Central memory CD8-positive, alpha-beta T cell (primary cell): ENCODE data around the gene RBMS3.

Source experiments
- ATAC-seq: fragments of 150-1000 bp; cut with Tn5 transposase; replicated peaks from 2 replicates; pipeline ENCODE4 v1.10.0; 2022; ENCODE audit warnings: mild to moderate bottlenecking, moderate FRiP score, moderate number of reproducible peaks; ENCODE audit not compliant: poor library complexity, severe bottlenecking; ENCODE audit errors: extremely low read depth
- DNase-seq, 2 donors: peaks; one replicate each; pipeline ENCODE4 v3.0.0; 2021; ENCODE audit warnings: low spot score in 2 of 2
- H3K27ac Mint-ChIP-seq: one replicate; pipeline ENCODE4 v1.8.0; 2022; ENCODE audit warnings: low read depth, mild to moderate bottlenecking, moderate library complexity, mixed read lengths
- H3K27me3 Mint-ChIP-seq: one replicate; pipeline ENCODE4 v1.8.0; 2022; ENCODE audit warnings: mixed read lengths
- H3K36me3 Mint-ChIP-seq: one replicate; pipeline ENCODE4 v1.8.0; 2022; ENCODE audit warnings: mild to moderate bottlenecking, moderate library complexity, mixed read lengths; ENCODE audit not compliant: insufficient read depth
- H3K4me1 Mint-ChIP-seq: one replicate; pipeline ENCODE4 v1.8.0; 2022; ENCODE audit warnings: mixed read lengths
- H3K4me3 Mint-ChIP-seq: one replicate; pipeline ENCODE4 v1.8.0; 2022; ENCODE audit warnings: mild to moderate bottlenecking, moderate library complexity, mixed read lengths
- H3K9me3 Mint-ChIP-seq: one replicate; pipeline ENCODE4 v1.8.0; 2022; ENCODE audit warnings: mixed read lengths

Gene RBMS3

GRCh38 chr3:29949940-29950616, 669.2 kb downstream of the RBMS3 start:
- ATAC-seq (no peak), DNase-seq (no peak)
- Mint-ChIP-seq H3K36me3 (no peaks in the 10 kb centered on the region), H3K27me3 (no peaks in the 10 kb centered on the region), H3K4me3 (no peak overlapping the region), H3K9me3 (no peaks in the 10 kb centered on the region), H3K4me1 (no peaks in the 10 kb centered on the region), H3K27ac (no peak overlapping the region)

- no peaks in the 10 kb centered on the region for H3K27me3 Mint-ChIP-seq
- no peak overlapping the region for H3K4me3 Mint-ChIP-seq
Measured at GRCh38 chr3:29952431-29952830, 671.6 kb downstream of the RBMS3 start.

GRCh38 chr3:29955413-29955812, 674.5 kb downstream of the RBMS3 start:
- ATAC-seq: no peak
- no peaks in the 10 kb centered on the region for H3K4me1 Mint-ChIP-seq
- no peaks in the 10 kb centered on the region for H3K36me3 Mint-ChIP-seq
- DNase-seq: no peak
- H3K4me3 Mint-ChIP-seq: no peak overlapping the region
- no peaks in the 10 kb centered on the region for H3K9me3 Mint-ChIP-seq
- no peak overlapping the region for H3K27ac Mint-ChIP-seq
- H3K27me3 Mint-ChIP-seq: no peaks in the 10 kb centered on the region

More at GRCh38 chr3:29952431-29952830, 671.6 kb downstream of the RBMS3 start:
- DNase-seq: no peak
- H3K4me1 Mint-ChIP-seq: no peaks in the 10 kb centered on the region
- no peak overlapping the region for H3K27ac Mint-ChIP-seq
- no peaks in the 10 kb centered on the region for H3K36me3 Mint-ChIP-seq
- H3K9me3 Mint-ChIP-seq: no peaks in the 10 kb centered on the region
- no peak for ATAC-seq

GRCh38 chr3:29958816-29959215, 677.9 kb downstream of the RBMS3 start:
- DNase-seq: no peak
- no peak overlapping the region for H3K4me3 Mint-ChIP-seq
- H3K27ac Mint-ChIP-seq: no peak overlapping the region
- no peaks in the 10 kb centered on the region for H3K36me3 Mint-ChIP-seq
- no peaks in the 10 kb centered on the region for H3K4me1 Mint-ChIP-seq
- no peak for ATAC-seq
- no peaks in the 10 kb centered on the region for H3K27me3 Mint-ChIP-seq
- no peaks in the 10 kb centered on the region for H3K9me3 Mint-ChIP-seq

GRCh38 chr3:29971895-29972294, 691.0 kb downstream of the RBMS3 start:
- Mint-ChIP-seq H3K4me1 (no peaks in the 10 kb centered on the region), H3K9me3 (peaks cover 10% of the 10 kb centered on the region), H3K27me3 (peaks cover 10% of the 10 kb centered on the region), H3K27ac (no peak overlapping the region), H3K36me3 (no peaks in the 10 kb centered on the region), H3K4me3 (no peak overlapping the region)
- no peak for DNase-seq
- no peak for ATAC-seq

- Mint-ChIP-seq H3K27me3 (peaks cover 10% of the 10 kb centered on the region), H3K27ac (no peak overlapping the region), H3K4me3 (no peak overlapping the region), H3K9me3 (peaks cover 10% of the 10 kb centered on the region), H3K36me3 (no peaks in the 10 kb centered on the region), H3K4me1 (no peaks in the 10 kb centered on the region)
- DNase-seq (no peak), ATAC-seq (no peak)
Measured at GRCh38 chr3:29972320-29972993, 691.6 kb downstream of the RBMS3 start.

- Mint-ChIP-seq H3K4me3 (no peak overlapping the region), H3K27me3 (peaks cover 10% of the 10 kb centered on the region), H3K36me3 (no peaks in the 10 kb centered on the region), H3K4me1 (no peaks in the 10 kb centered on the region), H3K9me3 (peaks cover 10% of the 10 kb centered on the region), H3K27ac (no peak overlapping the region)
- no peak for DNase-seq
- no peak for ATAC-seq
Measured at GRCh38 chr3:29973763-29974162, 692.9 kb downstream of the RBMS3 start.

- H3K36me3 Mint-ChIP-seq: no peaks in the 10 kb centered on the region
- no peak overlapping the region for H3K4me3 Mint-ChIP-seq
Measured at GRCh38 chr3:29976871-29977270, 696.0 kb downstream of the RBMS3 start.

GRCh38 chr3:29977360-29977759, 696.5 kb downstream of the RBMS3 start:
- H3K36me3 Mint-ChIP-seq: no peaks in the 10 kb centered on the region
- no peaks in the 10 kb centered on the region for H3K4me1 Mint-ChIP-seq
- H3K27me3 Mint-ChIP-seq: no peaks in the 10 kb centered on the region
- no peak overlapping the region for H3K4me3 Mint-ChIP-seq
- no peak for DNase-seq
- no peak for ATAC-seq
- H3K9me3 Mint-ChIP-seq: peaks cover 8% of the 10 kb centered on the region
- no peak overlapping the region for H3K27ac Mint-ChIP-seq

More at GRCh38 chr3:29976871-29977270, 696.0 kb downstream of the RBMS3 start:
- Mint-ChIP-seq H3K9me3 (peaks cover 5% of the 10 kb centered on the region), H3K27ac (no peak overlapping the region), H3K27me3 (no peaks in the 10 kb centered on the region), H3K4me1 (no peaks in the 10 kb centered on the region)
- DNase-seq: no peak
- no peak for ATAC-seq

GRCh38 chr3:29978036-29978435, 697.2 kb downstream of the RBMS3 start:
- H3K27me3 Mint-ChIP-seq: no peaks in the 10 kb centered on the region
- H3K4me1 Mint-ChIP-seq: no peaks in the 10 kb centered on the region
- H3K27ac Mint-ChIP-seq: no peak overlapping the region
- no peak for ATAC-seq
- H3K9me3 Mint-ChIP-seq: peaks cover 12% of the 10 kb centered on the region
- H3K36me3 Mint-ChIP-seq: no peaks in the 10 kb centered on the region
- DNase-seq: no peak
- H3K4me3 Mint-ChIP-seq: no peak overlapping the region

- Mint-ChIP-seq H3K9me3 (no peaks in the 10 kb centered on the region), H3K27ac (no peak overlapping the region), H3K4me3 (no peak overlapping the region), H3K4me1 (no peaks in the 10 kb centered on the region), H3K27me3 (peaks cover 32% of the 10 kb centered on the region), H3K36me3 (no peaks in the 10 kb centered on the region)
- DNase-seq: no peak
- ATAC-seq: no peak
Measured at GRCh38 chr3:29991198-29991597, 710.3 kb downstream of the RBMS3 start.

- H3K9me3 Mint-ChIP-seq: no peaks in the 10 kb centered on the region
- no peak overlapping the region for H3K4me3 Mint-ChIP-seq
- no peaks in the 10 kb centered on the region for H3K36me3 Mint-ChIP-seq
- H3K27ac Mint-ChIP-seq: no peak overlapping the region
- no peaks in the 10 kb centered on the region for H3K27me3 Mint-ChIP-seq
- no peaks in the 10 kb centered on the region for H3K4me1 Mint-ChIP-seq
- no peak for DNase-seq
- ATAC-seq: no peak
Measured at GRCh38 chr3:30002797-30003196, 721.9 kb downstream of the RBMS3 start.

GRCh38 chr3:30003741-30004140, 722.9 kb downstream of the RBMS3 start:
- no peak overlapping the region for H3K4me3 Mint-ChIP-seq
- no peaks in the 10 kb centered on the region for H3K36me3 Mint-ChIP-seq
- H3K9me3 Mint-ChIP-seq: no peaks in the 10 kb centered on the region
- DNase-seq: no peak
- no peak overlapping the region for H3K27ac Mint-ChIP-seq
- ATAC-seq: no peak
- H3K4me1 Mint-ChIP-seq: no peaks in the 10 kb centered on the region
- no peaks in the 10 kb centered on the region for H3K27me3 Mint-ChIP-seq
